Measurements from ENCODE around the gene SHISA4.

Gene SHISA4

GRCh38 chr1:201916649-201917249 lies 28.1 kb downstream of the SHISA4 start:
- TF ChIP-seq, protein P1, sequence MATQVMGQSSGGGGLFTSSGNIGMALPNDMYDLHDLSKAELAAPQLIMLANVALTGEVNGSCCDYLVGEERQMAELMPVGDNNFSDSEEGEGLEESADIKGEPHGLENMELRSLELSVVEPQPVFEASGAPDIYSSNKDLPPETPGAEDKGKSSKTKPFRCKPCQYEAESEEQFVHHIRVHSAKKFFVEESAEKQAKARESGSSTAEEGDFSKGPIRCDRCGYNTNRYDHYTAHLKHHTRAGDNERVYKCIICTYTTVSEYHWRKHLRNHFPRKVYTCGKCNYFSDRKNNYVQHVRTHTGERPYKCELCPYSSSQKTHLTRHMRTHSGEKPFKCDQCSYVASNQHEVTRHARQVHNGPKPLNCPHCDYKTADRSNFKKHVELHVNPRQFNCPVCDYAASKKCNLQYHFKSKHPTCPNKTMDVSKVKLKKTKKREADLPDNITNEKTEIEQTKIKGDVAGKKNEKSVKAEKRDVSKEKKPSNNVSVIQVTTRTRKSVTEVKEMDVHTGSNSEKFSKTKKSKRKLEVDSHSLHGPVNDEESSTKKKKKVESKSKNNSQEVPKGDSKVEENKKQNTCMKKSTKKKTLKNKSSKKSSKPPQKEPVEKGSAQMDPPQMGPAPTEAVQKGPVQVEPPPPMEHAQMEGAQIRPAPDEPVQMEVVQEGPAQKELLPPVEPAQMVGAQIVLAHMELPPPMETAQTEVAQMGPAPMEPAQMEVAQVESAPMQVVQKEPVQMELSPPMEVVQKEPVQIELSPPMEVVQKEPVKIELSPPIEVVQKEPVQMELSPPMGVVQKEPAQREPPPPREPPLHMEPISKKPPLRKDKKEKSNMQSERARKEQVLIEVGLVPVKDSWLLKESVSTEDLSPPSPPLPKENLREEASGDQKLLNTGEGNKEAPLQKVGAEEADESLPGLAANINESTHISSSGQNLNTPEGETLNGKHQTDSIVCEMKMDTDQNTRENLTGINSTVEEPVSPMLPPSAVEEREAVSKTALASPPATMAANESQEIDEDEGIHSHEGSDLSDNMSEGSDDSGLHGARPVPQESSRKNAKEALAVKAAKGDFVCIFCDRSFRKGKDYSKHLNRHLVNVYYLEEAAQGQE (IDR thresholded peaks at IDR 0.05; ENCODE audit: insufficient read depth in 1 of 2, low read depth in 2 of 2, low read length in 2 of 2): peak; percentile 41 to 67; a peak in 2 of 4 replicates
- TF ChIP-seq TAF1 (IDR thresholded peaks at IDR 0.05; ENCODE audit: borderline replicate concordance, insufficient read depth, low read length) (peak; percentile 45; the same call in 1 of the 2 replicates), SIN3A (IDR thresholded peaks at IDR 0.05; ENCODE audit: borderline replicate concordance, insufficient read depth, low read length) (no peak), FOXP2 (optimal IDR thresholded peaks at IDR 0.05; ENCODE audit: borderline replicate concordance, extremely low read depth, extremely low read length, insufficient read depth) (peak; percentile 96), POLR2AphosphoS5 (IDR thresholded peaks at IDR 0.05; ENCODE audit: low read depth, low read length) (peak; percentile 37; the same call in 1 of the 2 replicates)

GRCh38 chr1:201917362-201918033 lies 28.8 kb downstream of the SHISA4 start:
- TF ChIP-seq FOXP2 (optimal IDR thresholded peaks at IDR 0.05; ENCODE audit: borderline replicate concordance, extremely low read depth, extremely low read length, insufficient read depth): no peak
- TF ChIP-seq TAF1 (IDR thresholded peaks at IDR 0.05; ENCODE audit: borderline replicate concordance, insufficient read depth, low read length): no peak
- TF ChIP-seq SIN3A (IDR thresholded peaks at IDR 0.05; ENCODE audit: borderline replicate concordance, insufficient read depth, low read length): no peak
- TF ChIP-seq, protein P1 (IDR thresholded peaks at IDR 0.05; ENCODE audit: insufficient read depth in 1 of 2, low read depth in 2 of 2, low read length in 2 of 2): no peak

GRCh38 chr1:201918343-201918742 lies 29.6 kb downstream of the SHISA4 start:
- TF ChIP-seq POLR2AphosphoS5 (IDR thresholded peaks at IDR 0.05; ENCODE audit: low read depth, low read length): no peak
- TF ChIP-seq TAF1 (IDR thresholded peaks at IDR 0.05; ENCODE audit: borderline replicate concordance, insufficient read depth, low read length): no peak

DNA sequence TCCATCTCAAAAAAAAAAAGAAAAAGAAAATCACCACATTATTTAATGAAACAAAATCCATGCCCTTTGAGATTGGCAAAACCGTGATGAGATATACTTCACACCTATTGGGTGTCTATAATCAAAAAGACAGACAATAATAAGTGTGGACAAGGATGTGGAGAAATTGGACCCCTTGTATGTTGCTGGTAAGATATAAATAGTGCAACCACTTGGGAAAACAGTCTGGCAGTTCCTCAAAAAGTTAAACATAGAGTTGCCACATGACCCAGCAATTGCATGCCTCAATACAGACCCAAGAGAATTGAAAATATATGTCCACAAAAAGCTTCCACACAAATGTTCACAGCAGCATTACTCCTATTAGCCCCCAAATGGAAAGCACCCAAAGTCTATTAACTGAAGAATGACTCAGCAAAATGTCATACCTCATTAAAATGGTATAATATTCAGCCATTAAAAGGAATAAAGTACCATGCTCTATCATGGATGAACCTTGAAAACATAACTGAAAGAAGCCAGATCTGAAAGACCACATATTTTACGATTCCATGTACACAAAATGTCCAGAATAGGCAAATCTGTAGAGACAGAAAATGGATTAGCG lies 33.4 kb downstream of the SHISA4 start:
- TF ChIP-seq, protein P1 (IDR thresholded peaks at IDR 0.05; ENCODE audit: insufficient read depth in 1 of 2, low read depth in 2 of 2, low read length in 2 of 2): no peak
- TF ChIP-seq TAF1 (IDR thresholded peaks at IDR 0.05; ENCODE audit: borderline replicate concordance, insufficient read depth, low read length) (no peak), SIN3A (IDR thresholded peaks at IDR 0.05; ENCODE audit: borderline replicate concordance, insufficient read depth, low read length) (no peak), POLR2AphosphoS5 (IDR thresholded peaks at IDR 0.05; ENCODE audit: low read depth, low read length) (no peak), FOXP2 (optimal IDR thresholded peaks at IDR 0.05; ENCODE audit: borderline replicate concordance, extremely low read depth, extremely low read length, insufficient read depth) (no peak)

DNA sequence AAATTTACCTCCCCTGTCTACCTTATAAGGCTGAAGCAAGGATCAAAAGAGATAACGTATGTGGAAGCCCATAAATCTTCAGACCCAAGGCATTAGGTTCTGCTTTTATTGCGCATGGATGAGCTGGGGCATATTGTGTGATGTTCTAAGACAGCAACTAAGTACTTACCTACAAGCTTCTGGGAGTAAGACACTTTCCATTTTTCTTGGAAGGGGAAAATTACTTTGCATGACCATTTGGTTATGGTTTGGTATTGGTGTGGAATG lies 36.5 kb downstream of the SHISA4 start:
- TF ChIP-seq FOXP2 (optimal IDR thresholded peaks at IDR 0.05; ENCODE audit: borderline replicate concordance, extremely low read depth, extremely low read length, insufficient read depth) (no peak), SIN3A (IDR thresholded peaks at IDR 0.05; ENCODE audit: borderline replicate concordance, insufficient read depth, low read length) (no peak), TAF1 (IDR thresholded peaks at IDR 0.05; ENCODE audit: borderline replicate concordance, insufficient read depth, low read length) (no peak), POLR2AphosphoS5 (IDR thresholded peaks at IDR 0.05; ENCODE audit: low read depth, low read length) (no peak)
- TF ChIP-seq, protein P1 (IDR thresholded peaks at IDR 0.05; ENCODE audit: insufficient read depth in 1 of 2, low read depth in 2 of 2, low read length in 2 of 2): no peak
